Breast epithelium (tissue), 3 donors: ENCODE measurements around the gene TMEM43.

Experiments
- CTCF ChIP-seq, 3 donors: fragments of 450-650 bp; IDR thresholded peaks; one replicate each; pipeline ENCODE4 v1.5.1; 2016 to 2017; ENCODE audit warnings: antibody characterized with exemption in 3 of 3, mild to moderate bottlenecking in 3 of 3, moderate library complexity in 3 of 3
- POLR2AphosphoS5 ChIP-seq, 3 donors: sonication (generic); formaldehyde crosslinking; IDR thresholded peaks; one replicate each; pipeline ENCODE4 v1.6.1; 2017; ENCODE audit warnings: antibody characterized with exemption in 3 of 3

- TF ChIP-seq CTCF (IDR thresholded peaks at IDR 0.05) (no peak), POLR2AphosphoS5 (IDR thresholded peaks at IDR 0.05) (no peak)
Measured at GRCh38 chr3:14174483-14174882, 49.6 kb downstream of the TMEM43 start.
